A673 (cell line): ENCODE measurements around the gene PHACTR2. TPM values are rescaled to one million over a fixed set of nuclear protein-coding genes. Genes with fewer than 3 reads are reported as not detected.

Experiments
- BruUV-seq: library from RNA; stranded (reverse); fragments of 400-500 nt; replicated peaks from 2 replicates; lab custom pipeline; 2021; lab: Mats Ljungman, UMichigan
- CTCF ChIA-PET: fragments of 300-600 bp; sonication (Branson Sonifier 250); formaldehyde crosslinking; loops from one replicate; lab custom pipeline; 2022; ENCODE audit warnings: antibody characterized with exemption; lab: Charles Lee
- POLR2A ChIA-PET: fragments of 300-600 bp; sonication (Branson Sonifier 250); formaldehyde crosslinking; loops from one replicate; lab custom pipeline; 2022; ENCODE audit warnings: antibody characterized with exemption; ENCODE audit not compliant: low non-redundant PET; lab: Charles Lee
- DNase-seq: peaks from one replicate; pipeline ENCODE4 v3.0.0-alpha.2; 2015; ENCODE audit warnings: low spot score
- H3K27ac ChIP-seq: fragments of 200-600 bp; sonication (generic); 2 replicates; pipeline ENCODE4 v1.5.1; 2016; ENCODE audit warnings: mixed run types, low read depth, mild to moderate bottlenecking, mixed read lengths, antibody characterized with exemption, low read length; ENCODE audit not compliant: poor library complexity, severe bottlenecking
- H3K27me3 ChIP-seq: fragments of 200-600 bp; sonication (generic); replicated peaks from 2 replicates; pipeline ENCODE4 v1.6.1; 2017; ENCODE audit warnings: mixed run types, low read depth, mild to moderate bottlenecking, mixed read lengths, antibody characterized with exemption, low read length; ENCODE audit not compliant: insufficient read depth, poor library complexity
- H3K36me3 ChIP-seq: fragments of 200-600 bp; sonication (generic); 2 replicates; pipeline ENCODE4 v1.6.1; 2016; ENCODE audit warnings: mixed run types, mild to moderate bottlenecking, mixed read lengths, antibody characterized with exemption, low read length; ENCODE audit not compliant: insufficient read depth, poor library complexity, severe bottlenecking
- H3K4me1 ChIP-seq: fragments of 200-600 bp; sonication (generic); 2 replicates; pipeline ENCODE4 v1.6.1; 2017; ENCODE audit warnings: mixed run types, mild to moderate bottlenecking, mixed read lengths, antibody characterized with exemption, low read length; ENCODE audit not compliant: insufficient read depth, poor library complexity, severe bottlenecking
- H3K4me3 ChIP-seq: fragments of 200-600 bp; sonication (generic); 2 replicates; pipeline ENCODE4 v1.5.1; 2016; ENCODE audit warnings: low read depth, mixed run types, mild to moderate bottlenecking, mixed read lengths, low read length; ENCODE audit not compliant: poor library complexity, severe bottlenecking
- H3K9me3 ChIP-seq: fragments of 200-600 bp; sonication (generic); 2 replicates; pipeline ENCODE4 v1.6.1; 2016; ENCODE audit warnings: mixed run types, low read depth, mild to moderate bottlenecking, mixed read lengths, antibody characterized with exemption, low read length; ENCODE audit not compliant: poor library complexity, severe bottlenecking
- EZH2 ChIP-seq: fragments of 200-600 bp; sonication (generic); IDR thresholded peaks from 2 replicates; pipeline ENCODE4 v1.6.1; 2017; ENCODE audit warnings: borderline replicate concordance, low read depth, mild to moderate bottlenecking, mixed read lengths, antibody characterized with exemption, low read length; ENCODE audit not compliant: poor library complexity, severe bottlenecking
- intact Hi-C: fragments of 100-400 bp; cut with micrococcal nuclease; formaldehyde crosslinking; loops from one replicate; pipeline ENCODE4 v1.10.0; 2022; ENCODE audit not compliant: unreplicated experiment
- total RNA-seq: library from RNA; stranded (reverse); gene quantifications from 2 replicates; pipeline ENCODE4 v1.2.3, GENCODE V29; 2021
- TF ChIP-seq, protein P1 (sequence below): fragments of 300-800, 200-600 bp; sonication (generic); conservative IDR thresholded peaks from 2 replicates; pipeline ENCODE4 v1.5.1; 2017; ENCODE audit warnings: low read depth, mild to moderate bottlenecking, antibody characterized with exemption, low read length, moderate library complexity, mixed read lengths

The PHACTR2 gene
- total RNA-seq, 1 experiment from 2014 or later = 2.4 TPM

DNA sequence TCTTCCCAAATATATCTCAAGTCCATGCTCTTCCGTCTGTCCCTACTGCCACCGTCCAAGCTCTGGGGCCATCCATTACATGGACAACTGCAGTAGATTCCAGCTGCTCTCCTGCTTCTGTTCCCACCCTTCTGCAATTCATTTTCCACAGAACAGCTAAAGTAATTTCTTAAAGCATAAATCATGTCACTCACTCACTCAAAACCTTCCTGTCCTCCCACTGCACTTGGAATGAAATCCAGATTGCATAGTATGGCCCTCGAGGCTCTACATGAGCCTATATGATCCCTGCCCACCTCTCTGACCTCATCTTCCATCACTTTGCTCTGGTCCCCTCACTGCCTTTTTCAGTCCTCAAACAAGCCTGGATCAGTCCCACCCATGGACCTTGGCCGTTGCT lies 10.9 kb downstream of the PHACTR2 start:
- ChIA-PET CTCF (no interaction called here), POLR2A (no interaction called here)
- no peak overlapping the region for H3K4me3 ChIP-seq
- H3K36me3 ChIP-seq = no peaks in the 10 kb centered on the region
- no peaks in the 10 kb centered on the region for H3K4me1 ChIP-seq
- no peak for TF ChIP-seq EZH2
- TF ChIP-seq, protein P1, sequence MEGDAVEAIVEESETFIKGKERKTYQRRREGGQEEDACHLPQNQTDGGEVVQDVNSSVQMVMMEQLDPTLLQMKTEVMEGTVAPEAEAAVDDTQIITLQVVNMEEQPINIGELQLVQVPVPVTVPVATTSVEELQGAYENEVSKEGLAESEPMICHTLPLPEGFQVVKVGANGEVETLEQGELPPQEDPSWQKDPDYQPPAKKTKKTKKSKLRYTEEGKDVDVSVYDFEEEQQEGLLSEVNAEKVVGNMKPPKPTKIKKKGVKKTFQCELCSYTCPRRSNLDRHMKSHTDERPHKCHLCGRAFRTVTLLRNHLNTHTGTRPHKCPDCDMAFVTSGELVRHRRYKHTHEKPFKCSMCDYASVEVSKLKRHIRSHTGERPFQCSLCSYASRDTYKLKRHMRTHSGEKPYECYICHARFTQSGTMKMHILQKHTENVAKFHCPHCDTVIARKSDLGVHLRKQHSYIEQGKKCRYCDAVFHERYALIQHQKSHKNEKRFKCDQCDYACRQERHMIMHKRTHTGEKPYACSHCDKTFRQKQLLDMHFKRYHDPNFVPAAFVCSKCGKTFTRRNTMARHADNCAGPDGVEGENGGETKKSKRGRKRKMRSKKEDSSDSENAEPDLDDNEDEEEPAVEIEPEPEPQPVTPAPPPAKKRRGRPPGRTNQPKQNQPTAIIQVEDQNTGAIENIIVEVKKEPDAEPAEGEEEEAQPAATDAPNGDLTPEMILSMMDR = no peak
- no TSS peak for BruUV-seq
- intact Hi-C loops = no loop called here
- H3K27me3 ChIP-seq = no peaks in the 10 kb centered on the region
- DNase-seq = no peak
- H3K27ac ChIP-seq = no peak overlapping the region
- H3K9me3 ChIP-seq = no peaks in the 10 kb centered on the region

DNA sequence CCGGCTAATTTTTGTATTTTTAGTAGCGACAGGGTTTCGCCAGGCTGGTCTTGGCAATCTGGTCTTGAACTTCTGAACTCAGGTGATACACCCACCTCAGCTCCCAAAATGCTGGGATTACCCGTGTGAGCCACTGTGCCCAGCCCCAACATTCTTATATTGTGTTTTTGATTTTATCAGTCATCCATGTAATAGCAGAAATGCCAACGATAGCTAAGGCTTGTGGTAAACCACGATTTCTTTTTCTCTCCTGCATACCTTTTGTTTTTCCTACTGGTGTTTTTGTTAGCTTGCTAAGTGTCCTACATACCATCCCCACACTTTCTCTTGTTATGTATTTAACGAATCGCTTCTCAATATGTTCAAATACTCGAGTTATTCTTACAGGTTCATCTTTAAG lies 12.1 kb downstream of the PHACTR2 start:
- no peak overlapping the region for H3K4me3 ChIP-seq

DNA sequence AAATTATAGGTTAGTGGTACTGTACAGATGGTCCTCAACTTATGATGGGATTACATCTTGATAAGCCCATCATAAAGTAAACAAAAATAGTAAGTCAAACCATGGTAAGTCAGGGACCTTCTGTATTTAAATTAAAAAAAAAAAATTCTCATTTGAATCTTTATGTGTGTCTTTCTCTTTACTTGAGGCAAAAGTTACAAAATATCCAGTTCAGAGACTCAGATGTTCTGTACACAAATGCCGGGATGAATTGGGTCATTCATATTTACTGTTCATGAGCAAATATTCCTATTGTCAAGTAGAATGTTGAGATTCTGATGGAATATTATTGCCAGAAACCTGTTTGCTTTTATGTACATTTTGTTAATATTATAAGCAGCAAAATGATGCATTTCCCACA lies 13.4 kb downstream of the PHACTR2 start:
- Histone ChIP-seq H3K4me3 (no peak overlapping the region), H3K4me1 (no peaks in the 10 kb centered on the region), H3K27ac (no peak overlapping the region), H3K36me3 (no peaks in the 10 kb centered on the region), H3K27me3 (no peaks in the 10 kb centered on the region), H3K9me3 (no peaks in the 10 kb centered on the region)
- ChIA-PET POLR2A (no interaction called here), CTCF (no interaction called here)
- no TSS peak for BruUV-seq
- intact Hi-C loops = no loop called here
- TF ChIP-seq, protein P1 = no peak
- DNase-seq = no peak

More for the DNA sequence above, 12.1 kb downstream of the PHACTR2 start:
- no peak for DNase-seq
- intact Hi-C loops = no loop called here
- Histone ChIP-seq H3K27ac (no peak overlapping the region), H3K9me3 (no peaks in the 10 kb centered on the region), H3K27me3 (no peaks in the 10 kb centered on the region), H3K4me1 (no peaks in the 10 kb centered on the region), H3K36me3 (no peaks in the 10 kb centered on the region)
- CTCF ChIA-PET = no interaction called here
- BruUV-seq = no TSS peak
- no peak for TF ChIP-seq EZH2
- TF ChIP-seq, protein P1 = no peak
- POLR2A ChIA-PET = no interaction called here
